ENCODE measurements around the gene TWNK.
"Not testable (repeated sequence)": the region's sequence is repeated elsewhere in the genome, so short reads cannot be mapped to it uniquely, and the experiment has no call there.

TWNK gene

GRCh38 chr10:100975397-100975796, 11.9 kb upstream of the TWNK start:
- DNase-seq: not testable (repeated sequence)

DNA sequence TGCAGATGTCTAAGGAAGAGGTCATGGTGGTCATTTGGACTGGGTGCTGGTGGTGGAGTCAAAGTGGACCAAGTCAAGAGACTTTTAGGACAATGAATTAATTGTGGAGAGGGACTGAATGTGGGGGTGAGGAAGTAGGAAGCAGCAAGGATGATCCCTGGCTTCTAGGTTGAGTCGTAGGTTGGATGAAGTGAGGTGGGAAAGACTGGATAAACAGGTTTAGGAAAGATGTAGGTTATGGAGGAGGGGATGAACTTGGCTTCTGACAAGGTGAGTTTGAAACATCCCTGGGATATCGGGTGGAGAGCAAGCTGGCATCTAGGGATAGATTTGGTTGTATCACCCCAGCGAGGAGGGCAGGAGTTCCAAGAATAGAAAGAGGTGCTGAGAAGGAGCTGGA, 10.4 kb upstream of the TWNK start:
- DNase-seq: no peak

DNA sequence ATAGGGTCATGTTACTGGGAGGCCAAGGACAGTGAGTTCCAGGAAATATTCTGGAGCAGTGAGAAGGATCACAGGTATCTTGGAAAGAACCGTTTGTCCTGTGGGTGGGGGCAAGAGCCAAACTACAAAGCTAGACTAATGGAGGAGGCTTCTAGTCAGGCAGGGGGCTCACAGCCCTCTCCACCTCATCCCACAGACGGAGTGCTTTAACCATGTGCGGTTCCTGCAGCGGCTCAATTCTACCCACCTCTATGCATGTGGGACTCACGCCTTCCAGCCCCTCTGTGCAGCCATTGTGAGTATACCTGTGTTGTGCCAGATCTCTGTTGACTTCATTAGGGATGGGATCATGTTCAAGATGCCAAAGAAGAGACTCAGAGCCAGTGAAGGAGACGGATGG, 9.9 kb upstream of the TWNK start:
- DNase-seq: no peak

DNA sequence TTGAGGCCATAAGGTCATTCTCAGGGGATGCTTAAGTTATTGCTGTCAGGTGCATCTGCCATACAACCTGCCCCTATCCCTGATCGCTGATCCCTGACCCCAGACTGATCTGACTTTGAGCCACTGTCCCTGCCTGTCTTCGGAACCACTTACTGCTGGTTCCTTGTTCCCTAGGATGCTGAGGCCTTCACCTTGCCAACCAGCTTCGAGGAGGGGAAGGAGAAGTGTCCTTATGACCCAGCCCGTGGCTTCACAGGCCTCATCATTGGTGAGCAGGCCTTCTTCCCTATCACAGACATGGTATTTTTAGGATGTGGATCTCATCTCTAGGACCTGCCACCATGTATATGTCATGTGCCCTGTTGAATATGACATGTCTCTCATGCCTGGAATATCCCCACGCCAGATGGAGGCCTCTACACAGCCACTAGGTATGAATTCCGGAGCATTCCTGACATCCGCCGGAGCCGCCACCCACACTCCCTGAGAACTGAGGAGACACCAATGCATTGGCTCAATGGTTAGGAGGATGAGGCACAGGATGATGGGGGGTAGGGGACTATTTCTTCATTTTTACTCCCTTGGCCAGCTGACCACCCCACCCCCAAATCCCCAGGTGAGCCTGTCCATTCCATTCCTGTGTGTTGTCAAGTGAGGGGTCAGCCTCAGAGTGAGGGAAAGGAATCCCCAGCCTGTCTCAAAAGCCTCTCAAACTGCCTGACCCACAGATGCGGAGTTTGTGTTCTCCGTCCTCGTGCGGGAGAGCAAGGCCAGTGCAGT, 9.0 kb upstream of the TWNK start:
- no peak for DNase-seq

DNA sequence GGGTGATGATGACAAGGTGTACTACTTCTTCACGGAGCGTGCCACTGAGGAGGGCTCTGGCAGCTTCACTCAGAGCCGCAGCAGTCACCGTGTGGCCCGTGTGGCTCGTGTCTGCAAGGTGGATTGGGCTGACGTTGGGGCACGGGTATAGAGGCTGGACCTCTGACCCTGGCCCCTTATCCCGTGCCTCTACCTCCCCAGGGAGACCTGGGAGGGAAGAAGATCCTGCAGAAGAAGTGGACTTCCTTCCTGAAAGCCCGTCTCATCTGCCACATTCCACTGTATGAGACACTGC, 8.5 kb upstream of the TWNK start:
- DNase-seq: no peak

GRCh38 chr10:100979791-100980272, 7.5 kb upstream of the TWNK start:
- DNase-seq: no peak

DNA sequence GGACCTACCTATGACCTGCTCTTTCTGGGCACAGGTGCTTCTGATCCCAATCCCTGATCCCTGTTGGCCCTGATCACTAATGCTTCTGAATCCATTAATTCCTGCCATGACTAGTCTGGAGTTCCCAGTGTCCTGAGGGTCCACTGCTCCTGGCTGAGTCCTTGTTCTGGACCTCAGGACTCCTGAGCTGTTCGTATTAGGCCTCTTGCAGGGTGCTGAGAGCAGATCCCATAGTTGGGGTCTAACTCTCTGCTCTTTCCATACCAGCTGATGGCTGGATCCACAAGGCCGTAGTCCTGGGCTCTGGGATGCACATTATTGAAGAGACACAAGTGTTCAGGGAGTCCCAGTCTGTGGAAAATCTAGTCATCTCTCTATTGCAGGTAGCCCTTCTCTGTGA, 7.0 kb upstream of the TWNK start:
- DNase-seq: no peak

DNA sequence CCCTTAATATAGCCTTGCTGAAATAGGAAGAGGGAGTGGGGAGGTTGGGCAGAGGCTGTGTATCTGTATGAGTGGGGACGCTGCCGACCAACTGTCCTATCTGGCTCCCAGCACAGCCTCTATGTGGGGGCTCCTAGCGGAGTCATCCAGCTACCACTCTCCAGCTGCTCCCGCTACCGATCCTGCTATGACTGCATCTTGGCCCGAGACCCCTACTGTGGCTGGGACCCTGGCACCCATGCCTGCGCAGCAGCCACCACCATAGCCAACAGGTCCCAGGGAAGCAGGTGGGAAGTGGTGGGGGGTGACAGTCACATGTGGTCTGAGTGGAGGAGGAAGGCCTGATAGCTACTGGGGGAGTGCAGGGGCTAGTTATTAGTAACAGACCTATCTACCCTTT, 6.6 kb upstream of the TWNK start:
- DNase-seq: no peak

- DNase-seq: no peak
These were observed 6.1 kb upstream of the TWNK start for GRCh38 chr10:100981178-100981772.

DNA sequence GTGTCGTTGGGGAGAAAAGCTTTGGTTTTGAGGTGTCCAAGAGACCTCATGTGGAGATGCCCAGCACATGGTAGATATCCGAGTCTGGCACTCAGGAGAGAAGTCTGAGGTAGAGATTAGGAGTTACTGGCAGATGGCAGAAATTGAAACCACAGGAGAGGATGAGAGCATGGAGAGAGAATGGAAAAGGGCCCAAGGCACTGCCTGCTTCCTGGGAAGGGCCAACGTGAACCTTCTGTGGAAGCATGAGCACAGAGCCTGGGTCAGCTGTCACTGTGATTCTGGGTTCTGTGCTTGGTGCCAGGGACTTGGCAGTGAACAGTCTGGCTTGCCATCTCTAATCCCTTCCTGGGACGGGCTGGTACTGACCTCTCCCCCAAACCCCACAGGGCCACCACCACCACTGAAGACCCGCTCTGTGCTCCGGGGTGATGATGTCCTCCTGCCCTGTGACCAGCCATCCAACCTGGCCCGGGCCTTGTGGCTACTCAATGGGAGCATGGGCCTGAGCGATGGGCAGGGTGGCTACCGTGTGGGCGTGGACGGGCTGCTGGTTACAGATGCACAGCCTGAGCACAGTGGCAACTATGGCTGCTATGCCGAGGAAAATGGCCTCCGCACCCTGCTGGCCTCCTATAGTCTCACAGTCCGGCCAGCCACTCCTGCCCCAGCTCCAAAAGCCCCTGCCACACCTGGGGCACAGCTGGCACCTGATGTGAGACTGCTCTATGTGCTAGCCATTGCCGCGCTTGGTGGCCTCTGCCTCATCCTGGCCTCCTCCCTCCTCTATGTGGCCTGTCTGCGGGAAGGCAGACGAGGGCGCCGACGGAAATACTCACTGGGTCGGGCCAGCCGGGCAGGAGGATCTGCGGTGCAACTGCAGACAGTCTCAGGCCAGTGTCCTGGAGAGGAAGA, 4.2 kb upstream of the TWNK start:
- DNase-seq: no peak

- DNase-seq: no peak
These were observed 3.3 kb upstream of the TWNK start for GRCh38 chr10:100983868-100984671.

- DNase-seq: no peak
These were observed 2.6 kb upstream of the TWNK start for GRCh38 chr10:100984672-100985177.

DNA sequence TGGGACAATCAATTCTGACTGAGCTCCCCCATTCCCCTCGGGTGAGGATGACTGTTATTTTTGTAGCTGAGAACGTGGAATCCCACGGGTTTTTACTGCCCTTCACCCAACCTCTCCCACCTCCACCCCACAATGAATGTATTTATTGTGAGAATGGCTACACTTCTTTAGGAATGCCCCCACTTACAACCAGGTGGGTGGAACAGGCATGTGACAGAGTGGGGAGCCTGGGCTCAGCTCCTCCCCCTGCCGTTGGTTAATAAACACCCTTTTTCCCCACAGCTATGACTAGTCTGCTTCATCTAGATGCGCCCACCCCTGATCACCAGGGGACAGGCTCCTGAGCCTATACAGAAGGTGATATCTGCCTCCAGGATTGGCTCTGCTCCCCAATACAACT, 2.0 kb upstream of the TWNK start:
- no peak for DNase-seq

GRCh38 chr10:100986623-100986951, 756 bp upstream of the TWNK start:
- DNase-seq: no peak

- DNase-seq: no peak
These were observed 324 bp downstream of the TWNK start for GRCh38 chr10:100987685-100988049.

- no peak for DNase-seq
These were observed 823 bp downstream of the TWNK start for GRCh38 chr10:100988166-100988565.

DNA sequence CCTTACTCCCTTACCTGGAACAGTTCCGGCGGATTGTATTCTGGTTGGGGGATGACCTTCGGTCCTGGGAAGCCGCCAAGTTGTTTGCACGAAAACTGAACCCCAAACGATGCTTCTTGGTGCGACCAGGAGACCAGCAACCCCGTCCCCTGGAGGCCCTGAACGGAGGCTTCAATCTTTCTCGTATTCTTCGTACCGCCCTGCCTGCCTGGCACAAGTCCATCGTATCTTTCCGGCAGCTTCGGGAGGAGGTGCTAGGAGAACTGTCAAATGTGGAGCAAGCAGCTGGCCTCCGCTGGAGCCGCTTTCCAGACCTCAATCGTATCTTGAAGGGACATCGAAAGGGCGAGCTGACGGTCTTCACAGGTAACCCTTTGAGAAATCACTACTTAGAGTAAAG, 1.7 kb downstream of the TWNK start:
- no peak for DNase-seq

DNA sequence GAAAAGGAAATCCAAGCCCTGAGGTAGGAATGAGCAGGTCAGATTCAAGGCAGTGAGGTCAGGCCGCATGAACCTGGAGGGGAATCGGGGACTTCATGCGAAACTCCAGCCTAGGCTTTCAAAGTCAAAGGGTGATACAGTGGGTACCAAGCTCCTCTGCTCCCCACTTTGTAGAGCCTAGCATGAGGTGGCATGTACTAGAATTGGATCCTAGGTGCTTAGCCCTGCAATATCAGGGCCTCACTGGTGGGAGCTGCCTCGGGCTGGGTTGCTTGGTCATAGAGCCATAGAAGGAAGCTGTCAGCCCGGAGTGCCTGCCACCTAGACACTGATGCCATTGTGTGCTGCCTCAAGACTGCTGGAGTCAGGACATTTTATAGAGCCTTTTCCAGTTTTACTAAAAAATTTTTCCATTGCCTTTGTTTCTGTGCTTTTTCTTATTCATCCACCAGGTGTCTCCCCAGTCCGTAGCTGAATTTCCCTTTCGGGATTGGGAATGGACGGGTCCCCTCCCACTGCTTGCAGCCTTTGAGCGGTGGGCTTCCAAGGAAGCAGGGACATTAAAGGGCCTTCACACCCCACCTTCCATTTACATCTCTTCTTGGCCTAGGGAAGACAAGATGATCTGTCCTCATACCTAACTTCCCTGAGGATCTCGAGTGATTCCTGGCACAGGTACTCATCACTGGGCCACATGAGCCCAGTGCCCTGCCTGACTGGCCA, 6.8 kb downstream of the TWNK start:
- DNase-seq: no peak

- DNase-seq: no peak
These were observed 7.8 kb downstream of the TWNK start for GRCh38 chr10:100995181-100995580.

DNA sequence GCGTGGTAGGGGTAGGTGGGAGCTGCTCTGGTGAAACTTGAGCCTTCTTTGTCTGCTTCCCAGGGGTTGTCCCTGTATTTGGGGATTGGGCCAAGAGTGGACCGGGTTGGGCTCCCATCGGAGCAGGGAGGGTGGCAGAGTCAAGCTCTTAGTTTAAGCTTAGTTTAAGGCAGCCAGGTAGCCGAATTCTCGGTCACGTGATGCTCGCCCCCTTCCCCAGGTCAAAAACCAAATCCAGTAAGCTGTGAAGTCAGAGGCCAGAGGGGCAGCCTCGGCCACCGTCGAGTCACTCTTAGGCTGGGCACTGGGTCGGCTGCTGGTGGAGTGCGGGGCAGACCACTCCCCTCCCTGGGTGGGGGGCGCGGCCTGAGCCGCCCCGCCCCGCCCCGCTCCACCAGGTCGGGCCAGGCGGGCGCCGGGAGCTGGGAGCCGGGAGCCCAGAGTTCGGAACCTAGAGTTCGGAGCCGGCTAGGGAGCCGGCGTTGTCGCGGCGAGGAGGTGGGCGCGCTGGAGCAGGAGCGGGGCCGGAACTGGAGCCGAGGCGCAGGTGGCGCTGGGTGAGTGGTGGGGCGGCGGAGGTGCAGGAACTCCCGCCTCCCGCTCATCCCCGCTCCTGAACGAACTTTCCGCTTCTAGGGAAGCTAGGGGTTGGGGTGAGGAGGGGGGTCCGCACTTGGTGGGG, 9.5 kb downstream of the TWNK start:
- no peak for DNase-seq

GRCh38 chr10:100997360-100998182, 10.2 kb downstream of the TWNK start:
- DNase-seq: peak; percentile 41

Data from GF-D8 (cell line).